GM23338 (cell line): ENCODE measurements around the gene ADAT3. TPM values are rescaled to one million over a fixed set of nuclear protein-coding genes. Genes with fewer than 3 reads are reported as not detected.

Experiments used
- ATAC-seq: fragments of 200-7000 bp; cut with Tn5 transposase; 3 replicates; pipeline ENCODE4 v1.9.1; 2020
- DNase-seq: peaks from one replicate; pipeline ENCODE4 v3.0.0-alpha.2; 2015; ENCODE audit warnings: low spot score
- H2AFZ ChIP-seq: fragments of 200-600 bp; sonication (generic); 2 replicates; pipeline ENCODE4 v1.8.0; 2016; ENCODE audit warnings: antibody characterized with exemption, mild to moderate bottlenecking, moderate library complexity
- H3F3A ChIP-seq: fragments of 200-600 bp; sonication (generic); replicated peaks from 2 replicates; pipeline ENCODE4 v1.8.0; 2017; ENCODE audit warnings: antibody characterized with exemption, mixed run types, low read depth
- H3K27ac ChIP-seq: fragments of 200-600 bp; sonication (generic); 2 replicates; pipeline ENCODE4 v1.6.1; 2016; ENCODE audit warnings: low read depth
- H3K27me3 ChIP-seq: fragments of 200-600 bp; sonication (generic); 2 replicates; pipeline ENCODE4 v1.8.0; 2016; ENCODE audit warnings: mild to moderate bottlenecking, mixed run types, moderate library complexity; ENCODE audit not compliant: insufficient read depth
- H3K36me3 ChIP-seq: fragments of 200-600 bp; sonication (generic); 2 replicates; pipeline ENCODE4 v1.8.0; 2016; ENCODE audit warnings: mild to moderate bottlenecking; ENCODE audit not compliant: insufficient read depth
- H3K4me1 ChIP-seq: fragments of 200-600 bp; sonication (generic); 2 replicates; pipeline ENCODE4 v1.8.0; 2016; ENCODE audit warnings: mild to moderate bottlenecking, moderate library complexity; ENCODE audit not compliant: insufficient read depth
- H3K4me2 ChIP-seq: fragments of 200-600 bp; sonication (generic); 2 replicates; pipeline ENCODE4 v1.7.1; 2017; ENCODE audit warnings: mixed run types
- H3K4me3 ChIP-seq: fragments of 200-600 bp; sonication (generic); 2 replicates; pipeline ENCODE4 v1.6.1; 2016; ENCODE audit warnings: mixed run types
- H3K79me2 ChIP-seq: fragments of 200-600 bp; sonication (generic); replicated peaks from 2 replicates; pipeline ENCODE4 v1.8.0; 2017; ENCODE audit warnings: mild to moderate bottlenecking; ENCODE audit not compliant: insufficient read depth
- H3K9me2 ChIP-seq: fragments of 200-600 bp; sonication (generic); 2 replicates; pipeline ENCODE4 v1.8.0; 2017; ENCODE audit not compliant: insufficient read depth
- H4K20me1 ChIP-seq: fragments of 200-600 bp; sonication (generic); replicated peaks from 2 replicates; pipeline ENCODE4 v1.8.0; 2017; ENCODE audit warnings: mild to moderate bottlenecking; ENCODE audit not compliant: insufficient read depth
- H3K27ac Mint-ChIP-seq: 2 replicates; pipeline ENCODE4 v1.8.0; 2020; ENCODE audit warnings: inconsistent platforms, mild to moderate bottlenecking, moderate library complexity, mixed read lengths
- H3K27me3 Mint-ChIP-seq: 3 replicates; pipeline ENCODE4 v1.8.0; 2022; ENCODE audit warnings: low read depth, mild to moderate bottlenecking, moderate library complexity, mixed read lengths, inconsistent platforms; ENCODE audit not compliant: insufficient read depth, poor library complexity
- H3K36me3 Mint-ChIP-seq: 3 replicates; pipeline ENCODE4 v1.8.0; 2021; ENCODE audit warnings: low read depth, mild to moderate bottlenecking, inconsistent platforms, moderate library complexity, mixed read lengths
- H3K4me1 Mint-ChIP-seq: 3 replicates; pipeline ENCODE4 v1.8.0; 2020; ENCODE audit warnings: mild to moderate bottlenecking, inconsistent platforms, mixed read lengths
- H3K4me3 Mint-ChIP-seq: 3 replicates; pipeline ENCODE4 v1.8.0; 2021; ENCODE audit warnings: moderate library complexity, mild to moderate bottlenecking, inconsistent platforms, mixed read lengths
- H3K9me3 Mint-ChIP-seq: 3 replicates; pipeline ENCODE4 v1.8.0; 2020; ENCODE audit warnings: moderate library complexity, mild to moderate bottlenecking, inconsistent platforms, mixed read lengths
- CREB1 ChIP-seq: fragments of 250-450 bp; sonication (Bioruptor Pico); IDR thresholded peaks from 2 replicates; pipeline ENCODE4 v1.5.0; 2020; ENCODE audit warnings: low read depth, mild to moderate bottlenecking, moderate library complexity
- EZH2 ChIP-seq: fragments of 200-600 bp; sonication (generic); IDR thresholded peaks from one replicate; pipeline ENCODE4 v1.8.0; 2017; ENCODE audit warnings: antibody characterized with exemption, mild to moderate bottlenecking, low read depth; ENCODE audit not compliant: unreplicated experiment
- JUNB ChIP-seq: IDR thresholded peaks from one replicate; pipeline ENCODE4 v1.6.1; 2016; ENCODE audit warnings: antibody characterized with exemption; ENCODE audit not compliant: unreplicated experiment
- POLR2AphosphoS5 ChIP-seq: IDR thresholded peaks from 2 replicates; pipeline ENCODE4 v1.6.1; 2016; ENCODE audit warnings: antibody characterized with exemption, low read depth
- STAT1 ChIP-seq: IDR thresholded peaks from one replicate; pipeline ENCODE4 v1.6.1; 2016; ENCODE audit warnings: antibody characterized with exemption; ENCODE audit not compliant: unreplicated experiment
- ZNF331 ChIP-seq: fragments of 250-450 bp; sonication (Bioruptor Pico); IDR thresholded peaks from 2 replicates; pipeline ENCODE4 v1.5.0; 2020; ENCODE audit warnings: low read depth, mild to moderate bottlenecking, moderate library complexity
- polyA plus RNA-seq: library from polyadenylated mRNA; unstranded; fragments of >200 nt; fragmentation: Nextera tagmentation; extraction: Ambion mirVana; gene quantifications from 2 replicates; pipeline ENCODE4 v1.2.1, GENCODE V29; 2016
- total RNA-seq: library from RNA; depleted of rRNA; stranded (reverse); fragments of >200 nt; shearing (Covaris generic); gene quantifications from 2 replicates; pipeline ENCODE4 v1.2.3, GENCODE V29; 2014
- TF ChIP-seq, protein P1 (sequence below), 2 experiments: fragments of 200-600 bp in 1 of 2; sonication (generic) in 1 of 2; conservative IDR thresholded peaks; 2 replicates each; pipeline versions ENCODE4 v1.5.1 to v1.6.1; 2016 to 2017; ENCODE audit warnings: antibody characterized with exemption in 2 of 2, low read depth in 2 of 2, mild to moderate bottlenecking in 2 of 2, moderate library complexity in 1 of 2
- TF ChIP-seq, protein P2 (sequence below): IDR thresholded peaks from 2 replicates; pipeline ENCODE4 v1.6.1; 2016; ENCODE audit warnings: antibody characterized with exemption
- TF ChIP-seq, protein P3 (sequence below): fragments of 250-450 bp; sonication (Bioruptor Pico); IDR thresholded peaks from 2 replicates; pipeline ENCODE4 v1.5.0; 2020; ENCODE audit warnings: mild to moderate bottlenecking, moderate library complexity

Gene ADAT3
- total and polyA plus RNA-seq, 2 experiments from 2014 or later: 7.9 to 12.4 TPM

DNA sequence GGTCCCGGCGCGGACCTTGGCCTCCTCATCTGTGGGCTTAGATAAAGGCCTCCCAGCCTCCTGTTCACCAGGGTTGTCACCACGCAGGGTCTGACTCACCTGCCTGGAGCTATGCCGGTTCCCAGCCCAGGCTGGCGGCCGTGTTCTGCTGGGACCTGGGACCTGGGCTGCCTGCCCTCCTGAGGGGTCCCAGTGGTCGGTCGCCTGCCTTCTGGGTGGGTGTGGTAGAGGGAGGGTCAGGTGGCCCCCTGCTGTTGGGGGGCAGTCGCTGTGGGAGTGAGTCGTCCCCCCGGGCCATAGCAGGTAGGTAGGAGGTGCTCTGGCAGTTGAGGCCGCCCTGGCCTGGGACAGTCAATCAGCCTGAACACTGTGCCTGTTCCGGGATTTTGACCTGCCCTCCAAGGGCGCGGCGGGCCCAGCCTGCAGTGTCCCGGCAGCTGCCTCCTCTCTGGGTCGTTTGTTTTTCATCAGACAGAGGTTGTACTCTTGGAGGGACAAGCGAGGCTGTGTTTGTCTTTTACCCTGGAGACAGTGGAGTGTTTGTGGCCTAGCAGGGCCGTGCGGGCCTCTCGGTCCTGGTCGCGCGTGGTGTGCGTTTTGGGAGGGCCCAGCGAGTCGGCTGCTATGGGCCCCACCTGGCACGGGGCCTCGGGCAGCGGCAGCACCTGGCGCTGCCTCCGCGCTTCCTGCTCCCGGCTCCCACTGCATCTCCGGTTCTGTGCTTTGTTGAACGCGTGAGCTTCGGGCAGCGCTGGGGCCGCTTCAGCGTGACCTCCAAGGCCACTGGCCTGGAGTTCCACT is 2.6 kb downstream of the ADAT3 start:
- no peak overlapping the region for H3K4me3 Mint-ChIP-seq
- Histone ChIP-seq H4K20me1 (peaks cover 7% of the 10 kb centered on the region), H3K9me2 (no peaks in the 10 kb centered on the region), H3K4me3 (no peak overlapping the region), H3F3A (peaks cover 20% of the 10 kb centered on the region), H3K27me3 (no peaks in the 10 kb centered on the region), H3K4me1 (peaks cover 12% of the 10 kb centered on the region), H3K4me2 (no peak overlapping the region; the same call in 1 of the 2 replicates), H3K79me2 (peaks cover 70% of the 10 kb centered on the region), H3K36me3 (no peaks in the 10 kb centered on the region), H2AFZ (no peak overlapping the region), H3K27ac (no peak overlapping the region)
- H3K9me3 Mint-ChIP-seq: peaks cover 4% of the 10 kb centered on the region; the same call in 1 of the 3 replicates
- DNase-seq: no peak
- no peak for TF ChIP-seq POLR2AphosphoS5
- TF ChIP-seq ZNF331: no peak
- TF ChIP-seq, protein P1, sequence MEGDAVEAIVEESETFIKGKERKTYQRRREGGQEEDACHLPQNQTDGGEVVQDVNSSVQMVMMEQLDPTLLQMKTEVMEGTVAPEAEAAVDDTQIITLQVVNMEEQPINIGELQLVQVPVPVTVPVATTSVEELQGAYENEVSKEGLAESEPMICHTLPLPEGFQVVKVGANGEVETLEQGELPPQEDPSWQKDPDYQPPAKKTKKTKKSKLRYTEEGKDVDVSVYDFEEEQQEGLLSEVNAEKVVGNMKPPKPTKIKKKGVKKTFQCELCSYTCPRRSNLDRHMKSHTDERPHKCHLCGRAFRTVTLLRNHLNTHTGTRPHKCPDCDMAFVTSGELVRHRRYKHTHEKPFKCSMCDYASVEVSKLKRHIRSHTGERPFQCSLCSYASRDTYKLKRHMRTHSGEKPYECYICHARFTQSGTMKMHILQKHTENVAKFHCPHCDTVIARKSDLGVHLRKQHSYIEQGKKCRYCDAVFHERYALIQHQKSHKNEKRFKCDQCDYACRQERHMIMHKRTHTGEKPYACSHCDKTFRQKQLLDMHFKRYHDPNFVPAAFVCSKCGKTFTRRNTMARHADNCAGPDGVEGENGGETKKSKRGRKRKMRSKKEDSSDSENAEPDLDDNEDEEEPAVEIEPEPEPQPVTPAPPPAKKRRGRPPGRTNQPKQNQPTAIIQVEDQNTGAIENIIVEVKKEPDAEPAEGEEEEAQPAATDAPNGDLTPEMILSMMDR (conservative IDR thresholded peaks at IDR 0.05; ENCODE audit: low read depth in 2 of 2): no peak
- TF ChIP-seq JUNB: no peak
- peaks cover 12% of the 10 kb centered on the region for H3K36me3 Mint-ChIP-seq
- peaks cover 19% of the 10 kb centered on the region for H3K27me3 Mint-ChIP-seq
- H3K27ac Mint-ChIP-seq: no peak overlapping the region
- ATAC-seq: no peak
- peaks cover 21% of the 10 kb centered on the region for H3K4me1 Mint-ChIP-seq

DNA sequence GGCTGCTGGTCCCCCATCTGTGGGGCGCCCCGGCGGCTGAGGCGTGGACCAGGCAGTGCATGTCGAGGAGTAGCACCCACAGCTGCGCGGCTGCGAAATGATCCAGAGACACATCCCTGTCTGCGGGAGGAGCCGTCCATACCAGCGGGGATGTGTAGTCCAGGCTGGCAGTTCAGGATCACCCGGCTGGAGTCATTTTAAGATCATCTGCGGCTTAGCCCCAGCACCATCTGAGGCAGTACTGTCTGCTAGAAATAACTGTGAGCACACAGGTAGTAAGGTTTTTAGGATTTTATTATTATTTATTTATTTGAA is 3.1 kb downstream of the ADAT3 start:
- peaks cover 12% of the 10 kb centered on the region for H3K4me1 ChIP-seq
- ATAC-seq (no peak), DNase-seq (no peak)
- H3K4me3 ChIP-seq: no peak overlapping the region
- no peaks in the 10 kb centered on the region for H3K36me3 ChIP-seq
- Mint-ChIP-seq H3K4me3 (no peak overlapping the region), H3K36me3 (peaks cover 16% of the 10 kb centered on the region), H3K27me3 (peaks cover 19% of the 10 kb centered on the region), H3K27ac (no peak overlapping the region), H3K4me1 (peaks cover 17% of the 10 kb centered on the region), H3K9me3 (peaks cover 4% of the 10 kb centered on the region; the same call in 1 of the 3 replicates)
- H3F3A ChIP-seq: peaks cover 20% of the 10 kb centered on the region
- H2AFZ ChIP-seq: no peak overlapping the region
- H3K79me2 ChIP-seq: peaks cover 74% of the 10 kb centered on the region
- no peak overlapping the region for H3K4me2 ChIP-seq
- peaks cover 7% of the 10 kb centered on the region for H4K20me1 ChIP-seq
- no peak overlapping the region for H3K27ac ChIP-seq
- no peaks in the 10 kb centered on the region for H3K27me3 ChIP-seq
- no peaks in the 10 kb centered on the region for H3K9me2 ChIP-seq
- TF ChIP-seq, protein P2, sequence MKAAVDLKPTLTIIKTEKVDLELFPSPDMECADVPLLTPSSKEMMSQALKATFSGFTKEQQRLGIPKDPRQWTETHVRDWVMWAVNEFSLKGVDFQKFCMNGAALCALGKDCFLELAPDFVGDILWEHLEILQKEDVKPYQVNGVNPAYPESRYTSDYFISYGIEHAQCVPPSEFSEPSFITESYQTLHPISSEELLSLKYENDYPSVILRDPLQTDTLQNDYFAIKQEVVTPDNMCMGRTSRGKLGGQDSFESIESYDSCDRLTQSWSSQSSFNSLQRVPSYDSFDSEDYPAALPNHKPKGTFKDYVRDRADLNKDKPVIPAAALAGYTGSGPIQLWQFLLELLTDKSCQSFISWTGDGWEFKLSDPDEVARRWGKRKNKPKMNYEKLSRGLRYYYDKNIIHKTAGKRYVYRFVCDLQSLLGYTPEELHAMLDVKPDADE: no peak
- TF ChIP-seq, protein P1 (conservative IDR thresholded peaks at IDR 0.05; ENCODE audit: low read depth in 2 of 2): no peak
- TF ChIP-seq CREB1 (CRISPR knock-in tag) (no peak), STAT1 (no peak), EZH2 (no peak), POLR2AphosphoS5 (no peak), JUNB (no peak), ZNF331 (no peak)
- TF ChIP-seq, protein P3, sequence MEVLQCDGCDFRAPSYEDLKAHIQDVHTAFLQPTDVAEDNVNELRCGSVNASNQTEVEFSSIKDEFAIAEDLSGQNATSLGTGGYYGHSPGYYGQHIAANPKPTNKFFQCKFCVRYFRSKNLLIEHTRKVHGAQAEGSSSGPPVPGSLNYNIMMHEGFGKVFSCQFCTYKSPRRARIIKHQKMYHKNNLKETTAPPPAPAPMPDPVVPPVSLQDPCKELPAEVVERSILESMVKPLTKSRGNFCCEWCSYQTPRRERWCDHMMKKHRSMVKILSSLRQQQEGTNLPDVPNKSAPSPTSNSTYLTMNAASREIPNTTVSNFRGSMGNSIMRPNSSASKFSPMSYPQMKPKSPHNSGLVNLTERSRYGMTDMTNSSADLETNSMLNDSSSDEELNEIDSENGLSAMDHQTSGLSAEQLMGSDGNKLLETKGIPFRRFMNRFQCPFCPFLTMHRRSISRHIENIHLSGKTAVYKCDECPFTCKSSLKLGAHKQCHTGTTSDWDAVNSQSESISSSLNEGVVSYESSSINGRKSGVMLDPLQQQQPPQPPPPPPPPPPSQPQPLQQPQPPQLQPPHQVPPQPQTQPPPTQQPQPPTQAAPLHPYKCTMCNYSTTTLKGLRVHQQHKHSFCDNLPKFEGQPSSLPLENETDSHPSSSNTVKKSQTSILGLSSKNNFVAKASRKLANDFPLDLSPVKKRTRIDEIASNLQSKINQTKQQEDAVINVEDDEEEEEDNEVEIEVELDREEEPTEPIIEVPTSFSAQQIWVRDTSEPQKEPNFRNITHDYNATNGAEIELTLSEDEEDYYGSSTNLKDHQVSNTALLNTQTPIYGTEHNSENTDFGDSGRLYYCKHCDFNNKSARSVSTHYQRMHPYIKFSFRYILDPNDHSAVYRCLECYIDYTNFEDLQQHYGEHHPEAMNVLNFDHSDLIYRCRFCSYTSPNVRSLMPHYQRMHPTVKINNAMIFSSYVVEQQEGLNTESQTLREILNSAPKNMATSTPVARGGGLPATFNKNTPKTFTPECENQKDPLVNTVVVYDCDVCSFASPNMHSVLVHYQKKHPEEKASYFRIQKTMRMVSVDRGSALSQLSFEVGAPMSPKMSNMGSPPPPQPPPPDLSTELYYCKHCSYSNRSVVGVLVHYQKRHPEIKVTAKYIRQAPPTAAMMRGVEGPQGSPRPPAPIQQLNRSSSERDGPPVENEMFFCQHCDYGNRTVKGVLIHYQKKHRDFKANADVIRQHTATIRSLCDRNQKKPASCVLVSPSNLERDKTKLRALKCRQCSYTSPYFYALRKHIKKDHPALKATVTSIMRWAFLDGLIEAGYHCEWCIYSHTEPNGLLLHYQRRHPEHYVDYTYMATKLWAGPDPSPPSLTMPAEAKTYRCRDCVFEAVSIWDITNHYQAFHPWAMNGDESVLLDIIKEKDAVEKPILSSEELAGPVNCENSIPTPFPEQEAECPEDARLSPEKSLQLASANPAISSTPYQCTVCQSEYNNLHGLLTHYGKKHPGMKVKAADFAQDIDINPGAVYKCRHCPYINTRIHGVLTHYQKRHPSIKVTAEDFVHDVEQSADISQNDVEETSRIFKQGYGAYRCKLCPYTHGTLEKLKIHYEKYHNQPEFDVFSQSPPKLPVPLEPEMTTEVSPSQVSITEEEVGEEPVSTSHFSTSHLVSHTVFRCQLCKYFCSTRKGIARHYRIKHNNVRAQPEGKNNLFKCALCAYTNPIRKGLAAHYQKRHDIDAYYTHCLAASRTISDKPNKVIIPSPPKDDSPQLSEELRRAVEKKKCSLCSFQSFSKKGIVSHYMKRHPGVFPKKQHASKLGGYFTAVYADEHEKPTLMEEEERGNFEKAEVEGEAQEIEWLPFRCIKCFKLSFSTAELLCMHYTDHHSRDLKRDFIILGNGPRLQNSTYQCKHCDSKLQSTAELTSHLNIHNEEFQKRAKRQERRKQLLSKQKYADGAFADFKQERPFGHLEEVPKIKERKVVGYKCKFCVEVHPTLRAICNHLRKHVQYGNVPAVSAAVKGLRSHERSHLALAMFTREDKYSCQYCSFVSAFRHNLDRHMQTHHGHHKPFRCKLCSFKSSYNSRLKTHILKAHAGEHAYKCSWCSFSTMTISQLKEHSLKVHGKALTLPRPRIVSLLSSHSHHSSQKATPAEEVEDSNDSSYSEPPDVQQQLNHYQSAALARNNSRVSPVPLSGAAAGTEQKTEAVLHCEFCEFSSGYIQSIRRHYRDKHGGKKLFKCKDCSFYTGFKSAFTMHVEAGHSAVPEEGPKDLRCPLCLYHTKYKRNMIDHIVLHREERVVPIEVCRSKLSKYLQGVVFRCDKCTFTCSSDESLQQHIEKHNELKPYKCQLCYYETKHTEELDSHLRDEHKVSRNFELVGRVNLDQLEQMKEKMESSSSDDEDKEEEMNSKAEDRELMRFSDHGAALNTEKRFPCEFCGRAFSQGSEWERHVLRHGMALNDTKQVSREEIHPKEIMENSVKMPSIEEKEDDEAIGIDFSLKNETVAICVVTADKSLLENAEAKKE (CRISPR knock-in tag): no peak
